Neuronal stem cell (in vitro differentiated cells): ENCODE results near the gene HSPG2.
A peak's percentile ranks its signal among the peaks of the same experiment; 100 is the strongest.

ENCODE experiments used
- DNase-seq: peaks from one replicate; pipeline ENCODE4 v3.0.0-alpha.2; 2013; ENCODE audit warnings: low spot score
- H2AFZ ChIP-seq: one replicate; pipeline ENCODE4 v1.6.1; 2013; ENCODE audit warnings: mild to moderate bottlenecking, low read length, inconsistent platforms
- H2AK5ac ChIP-seq: 2 replicates; pipeline ENCODE4 v1.6.1; 2013; ENCODE audit warnings: low read depth, mild to moderate bottlenecking, inconsistent platforms, low read length, moderate library complexity, mixed read lengths
- H2BK120ac ChIP-seq: 2 replicates; pipeline ENCODE4 v1.6.1; 2013; ENCODE audit warnings: low read depth, mild to moderate bottlenecking, inconsistent platforms, low read length, moderate library complexity, mixed read lengths
- H2BK12ac ChIP-seq: one replicate; pipeline ENCODE4 v1.6.1; 2013; ENCODE audit warnings: low read length, inconsistent platforms
- H2BK15ac ChIP-seq: 2 replicates; pipeline ENCODE4 v1.6.1; 2013; ENCODE audit warnings: mild to moderate bottlenecking, low read length, inconsistent platforms, mixed read lengths
- H2BK5ac ChIP-seq: one replicate; pipeline ENCODE4 v1.6.1; 2013; ENCODE audit warnings: inconsistent platforms, mild to moderate bottlenecking, low read length, moderate library complexity
- H3K14ac ChIP-seq: one replicate; pipeline ENCODE4 v1.6.1; 2013; ENCODE audit warnings: low read length, inconsistent platforms
- H3K18ac ChIP-seq: 2 replicates; pipeline ENCODE4 v1.6.1; 2013; ENCODE audit warnings: low read length, inconsistent platforms
- H3K23ac ChIP-seq: 2 replicates; pipeline ENCODE4 v1.6.1; 2013; ENCODE audit warnings: low read depth, mild to moderate bottlenecking, mixed read lengths, low read length, inconsistent platforms; ENCODE audit not compliant: poor library complexity
- H3K27ac ChIP-seq: replicated peaks from 3 replicates; pipeline ENCODE4 v1.5.1; 2013; ENCODE audit warnings: low read length, inconsistent platforms
- H3K27me3 ChIP-seq, 3 experiments: 2 replicates each; pipeline ENCODE4 v1.6.1; 2013; ENCODE audit warnings: low read length in 3 of 3, mild to moderate bottlenecking in 2 of 3, inconsistent platforms in 1 of 3, low read depth in 1 of 3, mixed read lengths in 1 of 3, moderate library complexity in 1 of 3; ENCODE audit not compliant: control insufficient read depth in 3 of 3, insufficient read depth in 3 of 3
- H3K36me3 ChIP-seq, 2 donors: replicated peaks in 1 of 2; 2 replicates each; pipeline ENCODE4 v1.6.1; 2013; ENCODE audit warnings: low read length in 2 of 2; ENCODE audit not compliant: control insufficient read depth in 2 of 2, insufficient read depth in 2 of 2
- H3K4ac ChIP-seq: 2 replicates; pipeline ENCODE4 v1.6.1; 2013; ENCODE audit warnings: inconsistent platforms, mild to moderate bottlenecking, low read length, moderate library complexity
- H3K4me1 ChIP-seq, 2 donors: 1 replicate in 1 of 2; 2 replicates in 1 of 2; pipeline ENCODE4 v1.6.1; 2013; ENCODE audit warnings: low read length in 2 of 2, low read depth in 1 of 2; ENCODE audit not compliant: control insufficient read depth in 2 of 2, insufficient read depth in 1 of 2
- H3K4me2 ChIP-seq: one replicate; pipeline ENCODE4 v1.6.1; 2013; ENCODE audit warnings: mild to moderate bottlenecking, low read length, inconsistent platforms; ENCODE audit not compliant: insufficient read depth, poor library complexity, severe bottlenecking
- H3K4me3 ChIP-seq, 2 donors: 2 replicates each; pipeline ENCODE4 v1.5.1; 2013; ENCODE audit warnings: low read length in 2 of 2, mild to moderate bottlenecking in 2 of 2, inconsistent platforms in 1 of 2, moderate library complexity in 1 of 2
- H3K79me1 ChIP-seq: one replicate; pipeline ENCODE4 v1.6.1; 2013; ENCODE audit warnings: low read depth, mild to moderate bottlenecking, inconsistent platforms, low read length, moderate library complexity
- H3K9ac ChIP-seq: one replicate; pipeline ENCODE4 v1.6.1; 2013; ENCODE audit warnings: mild to moderate bottlenecking, low read depth, low read length, inconsistent platforms; ENCODE audit not compliant: poor library complexity
- H3K9me3 ChIP-seq, 2 donors: replicated peaks in 1 of 2; 2 replicates each; pipeline versions ENCODE3 to v1.6.1; 2013; ENCODE audit warnings: low read length in 2 of 2, mild to moderate bottlenecking in 2 of 2, inconsistent platforms in 1 of 2, low read depth in 1 of 2, mixed read lengths in 1 of 2, moderate library complexity in 1 of 2; ENCODE audit not compliant: control insufficient read depth in 2 of 2, insufficient read depth in 1 of 2
- H4K8ac ChIP-seq: one replicate; pipeline ENCODE4 v1.6.1; 2013; ENCODE audit warnings: low read depth, mild to moderate bottlenecking, inconsistent platforms, low read length, moderate library complexity
- H4K91ac ChIP-seq: one replicate; pipeline ENCODE4 v1.6.1; 2013; ENCODE audit warnings: low read length, low read depth, mild to moderate bottlenecking, inconsistent platforms; ENCODE audit not compliant: poor library complexity
- WGBS, 2 donors: extraction: QIAGEN DNeasy Blood & Tissue Kit; methylation state at CpG; one replicate each; pipeline ENCODE4 v1.1.7; 2013; ENCODE audit warnings: missing lambda C conversion rate in 2 of 2, mixed read lengths in 1 of 2; ENCODE audit not compliant: insufficient read length in 2 of 2, insufficient replicate concordance in 1 of 2; ENCODE audit errors: extremely low coverage in 2 of 2; 5-methylcytosine and 5-hydroxymethylcytosine counted together

Gene HSPG2

DNA sequence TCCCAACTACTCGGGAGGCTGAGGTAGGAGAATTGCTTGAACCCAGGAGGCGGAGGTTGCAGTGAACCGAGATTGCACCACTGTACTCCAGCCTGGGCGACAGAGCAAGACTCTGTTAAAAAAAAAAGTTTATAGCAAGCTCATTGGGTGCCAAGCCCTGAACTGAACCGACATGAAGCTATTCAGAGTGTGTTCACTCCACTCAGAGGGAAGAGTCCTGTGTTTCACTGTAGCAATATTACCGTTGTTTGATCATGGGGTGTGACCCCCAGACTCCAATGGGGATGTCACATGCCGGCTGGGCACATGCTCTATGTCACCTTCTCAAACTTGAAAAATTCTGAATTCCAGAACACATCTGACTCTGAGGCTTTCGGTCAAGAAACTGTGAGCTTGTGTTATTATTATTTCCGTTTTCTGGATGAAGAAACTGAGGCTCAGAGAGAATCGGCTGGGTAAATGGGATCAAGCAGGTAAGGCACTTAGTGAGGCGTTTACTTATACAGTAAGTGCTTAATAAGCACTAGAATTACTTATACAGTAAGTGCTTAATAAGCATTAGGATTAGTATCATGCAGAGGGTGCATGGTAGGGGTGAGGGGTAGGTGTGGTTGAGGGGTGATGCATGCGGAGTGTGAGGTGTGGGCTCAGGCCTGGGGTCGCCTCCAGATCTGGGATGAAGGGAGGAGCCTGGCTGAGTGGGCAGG lies 36.2 kb downstream of the HSPG2 start:
- Histone ChIP-seq H2BK120ac (no peak overlapping the region), H2AFZ (no peak overlapping the region), H3K23ac (no peak overlapping the region), H3K79me1 (peaks cover 4% of the 10 kb centered on the region), H3K4me2 (no peak overlapping the region), H3K4me1 (peaks cover 15 to 24% of the 10 kb centered on the region in 2 donors), H4K91ac (no peak overlapping the region), H4K8ac (no peak overlapping the region), H3K9me3 (no peaks in the 10 kb centered on the region), H2BK5ac (no peak overlapping the region), H3K27me3 (no peaks in the 10 kb centered on the region), H3K27ac (no peak overlapping the region), H3K18ac (no peak overlapping the region), H3K4me3 (no peak overlapping the region), H3K4ac (no peak overlapping the region), H3K14ac (no peak overlapping the region), H3K36me3 (peaks cover 3 to 7% of the 10 kb centered on the region in 2 donors), H3K9ac (no peak overlapping the region), H2BK15ac (no peak overlapping the region), H2BK12ac (no peak overlapping the region), H2AK5ac (no peak overlapping the region)
- no peak for DNase-seq
- WGBS, 2 donors: no CpG with 5 or more reads among the region's 13 CpGs

DNA sequence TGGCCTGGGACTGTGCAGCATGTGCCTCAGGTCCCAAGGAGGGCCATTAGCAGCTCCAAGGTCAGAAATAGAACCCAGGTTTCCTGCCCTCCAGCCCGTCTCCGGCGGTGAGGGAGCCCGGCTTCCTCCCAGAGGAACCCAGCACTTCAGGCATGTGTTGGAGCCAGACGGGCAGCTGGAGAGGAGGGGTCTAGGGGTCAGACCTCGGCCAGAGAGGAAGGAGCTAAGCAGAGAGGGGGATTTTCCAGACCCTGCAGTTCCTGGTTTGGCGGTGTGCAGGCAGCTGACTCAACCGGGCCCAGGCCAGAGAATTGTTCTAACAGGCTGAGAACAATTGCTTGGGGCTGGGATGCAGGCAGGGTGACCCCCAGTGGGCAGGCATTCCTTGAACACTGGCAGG lies 37.1 kb downstream of the HSPG2 start:
- H3K27ac ChIP-seq: no peak overlapping the region

GRCh38 chr1:21899267-21899810 lies 37.8 kb downstream of the HSPG2 start:
- H3K27me3 ChIP-seq: no peaks in the 10 kb centered on the region
- H4K8ac ChIP-seq: no peak overlapping the region
- no peak overlapping the region for H3K4ac ChIP-seq
- no peak overlapping the region for H3K14ac ChIP-seq
- H2AK5ac ChIP-seq: no peak overlapping the region
- no peak overlapping the region for H3K27ac ChIP-seq
- no peak overlapping the region for H2BK15ac ChIP-seq
- no peak overlapping the region for H3K9ac ChIP-seq
- WGBS, 2 donors: no CpG with 5 or more reads among the region's 4 CpGs
- H3K36me3 ChIP-seq: peaks cover 19 to 22% of the 10 kb centered on the region in 2 donors
- H3K4me2 ChIP-seq: no peak overlapping the region
- no peaks in the 10 kb centered on the region for H3K9me3 ChIP-seq
- no peak for DNase-seq
- no peak overlapping the region for H2AFZ ChIP-seq
- H2BK12ac ChIP-seq: no peak overlapping the region
- no peak overlapping the region for H2BK120ac ChIP-seq
- H3K18ac ChIP-seq: no peak overlapping the region
- no peak overlapping the region for H3K23ac ChIP-seq
- H3K4me3 ChIP-seq: no peak overlapping the region
- H3K4me1 ChIP-seq: peaks cover 15 to 24% of the 10 kb centered on the region in 2 donors
- H2BK5ac ChIP-seq: no peak overlapping the region
- H3K79me1 ChIP-seq: peaks cover 4% of the 10 kb centered on the region
- H4K91ac ChIP-seq: no peak overlapping the region

More for the DNA sequence above, 37.1 kb downstream of the HSPG2 start:
- Histone ChIP-seq H3K4me3 (no peak overlapping the region), H3K23ac (no peak overlapping the region), H2BK15ac (no peak overlapping the region), H3K4ac (no peak overlapping the region), H2BK120ac (no peak overlapping the region), H3K18ac (no peak overlapping the region), H2BK12ac (no peak overlapping the region), H3K4me2 (no peak overlapping the region), H3K27me3 (no peaks in the 10 kb centered on the region), H3K79me1 (peaks cover 4% of the 10 kb centered on the region), H4K91ac (no peak overlapping the region), H3K14ac (no peak overlapping the region), H2AFZ (no peak overlapping the region), H4K8ac (no peak overlapping the region), H3K9me3 (no peaks in the 10 kb centered on the region), H2BK5ac (no peak overlapping the region), H3K4me1 (peaks cover 15 to 24% of the 10 kb centered on the region in 2 donors), H3K9ac (no peak overlapping the region), H2AK5ac (no peak overlapping the region), H3K36me3 (peaks cover 12 to 16% of the 10 kb centered on the region in 2 donors)
- no CpG with 5 or more reads among the region's 8 CpGs for WGBS, 2 donors
- peak; percentile 24 for DNase-seq

- no peak overlapping the region for H2AFZ ChIP-seq
- H3K4me1 ChIP-seq: peaks cover 15 to 24% of the 10 kb centered on the region in 2 donors
- no peaks in the 10 kb centered on the region for H3K9me3 ChIP-seq
- no peaks in the 10 kb centered on the region for H3K27me3 ChIP-seq
- no peak overlapping the region for H4K8ac ChIP-seq
- H4K91ac ChIP-seq: peak overlapping the region; percentile 25
- no peak overlapping the region for H3K9ac ChIP-seq
- WGBS, 2 donors: no CpG with 5 or more reads among the region's 16 CpGs
- no peak overlapping the region for H2AK5ac ChIP-seq
- no peak overlapping the region for H3K18ac ChIP-seq
- H3K4ac ChIP-seq: no peak overlapping the region
- peaks cover 19 to 22% of the 10 kb centered on the region in 2 donors for H3K36me3 ChIP-seq
- H3K27ac ChIP-seq: no peak overlapping the region
- peaks cover 4% of the 10 kb centered on the region for H3K79me1 ChIP-seq
- H2BK15ac ChIP-seq: no peak overlapping the region
- no peak overlapping the region for H3K14ac ChIP-seq
- no peak overlapping the region for H2BK120ac ChIP-seq
- H2BK5ac ChIP-seq: no peak overlapping the region
- H3K23ac ChIP-seq: no peak overlapping the region
- no peak overlapping the region for H3K4me3 ChIP-seq
- H3K4me2 ChIP-seq: no peak overlapping the region
- H2BK12ac ChIP-seq: no peak overlapping the region
- DNase-seq: no peak
Observed at GRCh38 chr1:21898326-21899200, 38.5 kb downstream of the HSPG2 start.
